Hematopoietic multipotent progenitor cell treated with erythropoietin and hydrocortisone succinate and interleukin-3 and kit ligand, for 8 days (in vitro differentiated cells): ENCODE data around the gene RASGEF1C.

Experiments used
- DNase-seq: peaks from one replicate; pipeline ENCODE4 v3.0.0-alpha.2; 2015

RASGEF1C gene

DNA sequence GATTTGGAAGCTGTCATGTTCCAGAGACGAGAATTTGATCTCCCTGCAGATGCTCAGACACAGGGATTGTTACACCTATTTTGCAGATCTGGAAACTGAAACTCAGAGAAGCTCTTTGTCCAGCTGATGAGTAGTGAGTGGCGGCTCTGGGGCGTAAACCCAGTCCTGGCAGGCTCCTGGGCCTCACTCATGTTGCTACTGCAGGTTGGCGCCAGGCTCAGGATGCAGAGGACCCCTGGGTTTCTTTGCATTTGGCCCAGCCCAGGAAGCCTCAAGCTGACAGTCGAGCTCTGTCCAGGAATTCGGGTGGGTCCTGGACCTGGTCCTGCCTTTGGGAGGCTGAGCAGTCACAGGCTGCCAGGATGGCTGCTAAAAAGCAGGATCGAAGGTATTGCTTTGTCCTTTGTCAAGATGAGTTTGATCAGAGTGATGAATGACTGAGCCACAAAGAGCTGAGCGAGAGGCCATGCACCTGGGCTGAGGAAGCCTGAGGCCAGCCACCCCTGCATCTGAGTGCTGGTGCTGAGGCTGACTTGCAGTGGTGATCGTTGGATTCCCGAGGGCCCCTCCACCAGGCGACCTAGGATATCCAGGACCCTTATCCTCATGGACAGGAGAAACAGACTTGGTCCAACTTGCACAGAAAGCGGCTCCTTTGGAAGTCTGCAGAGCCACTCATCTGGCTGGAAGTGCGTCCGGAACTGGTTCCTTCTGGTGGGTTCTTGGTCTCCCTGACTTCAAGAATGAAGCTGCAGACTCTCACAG lies 129.1 kb downstream of the RASGEF1C start:
- no peak for DNase-seq

DNA sequence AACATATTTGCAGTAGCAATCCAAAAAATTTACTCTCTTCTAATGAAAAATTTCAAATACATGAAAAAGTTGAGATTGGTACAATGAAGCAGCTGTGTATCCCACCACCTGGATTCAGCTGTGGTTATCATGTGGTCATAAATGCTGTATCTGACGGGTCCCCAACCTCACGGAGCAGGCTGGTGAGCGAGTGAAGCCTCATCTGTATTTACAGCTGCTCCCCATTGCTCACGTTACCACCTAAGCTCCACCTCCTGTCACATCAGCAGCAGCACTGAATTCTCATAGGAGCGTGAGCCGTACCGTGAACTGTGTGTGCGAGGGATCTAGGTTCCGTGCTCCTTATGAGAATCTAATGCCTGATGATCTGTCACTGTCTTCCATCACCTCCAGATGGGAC lies 130.7 kb downstream of the RASGEF1C start:
- no peak for DNase-seq

GRCh38 chr5:180077594-180078284 lies 131.3 kb downstream of the RASGEF1C start:
- no peak for DNase-seq

DNA sequence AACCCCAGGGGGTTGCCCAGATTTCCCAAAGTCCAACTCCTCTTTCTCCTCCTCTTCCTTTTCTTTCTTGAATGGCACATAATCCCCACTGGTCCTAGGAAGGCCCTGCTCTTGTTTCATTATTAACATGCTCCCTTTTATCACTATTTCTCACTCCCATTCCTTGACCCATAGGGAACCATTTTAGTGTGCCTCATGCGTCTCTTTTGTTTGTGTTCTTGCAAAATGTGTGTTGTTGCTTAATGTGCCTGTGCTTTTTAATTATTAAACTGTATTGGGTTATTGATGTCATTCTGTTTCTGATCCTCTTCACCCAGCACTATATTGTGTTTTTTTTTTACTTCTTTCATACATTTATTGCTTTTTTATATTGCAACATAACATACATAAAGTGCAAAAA lies 133.3 kb downstream of the RASGEF1C start:
- no peak for DNase-seq

DNA sequence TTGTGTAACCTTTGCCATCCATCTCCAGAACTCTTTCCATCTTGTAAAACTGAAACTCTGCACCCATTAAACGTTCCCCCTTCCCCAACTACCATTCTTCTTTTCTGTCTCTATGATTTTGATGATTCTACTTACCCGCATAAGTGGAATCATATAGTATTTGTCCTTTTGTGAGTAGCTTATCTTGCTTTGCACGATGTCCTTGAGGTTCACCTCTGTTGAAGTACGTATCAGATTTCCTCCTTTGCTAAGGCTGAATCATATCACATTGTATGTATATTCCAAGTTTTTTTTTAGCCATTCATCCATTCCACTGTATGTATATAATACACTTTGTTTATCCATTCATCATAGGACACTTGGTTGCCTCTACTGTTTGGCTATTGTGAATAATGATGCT lies 134.5 kb downstream of the RASGEF1C start:
- DNase-seq: no peak

GRCh38 chr5:180072556-180072955 lies 136.5 kb downstream of the RASGEF1C start:
- DNase-seq: no peak

- DNase-seq: no peak
Observed at GRCh38 chr5:180072256-180072548, 136.8 kb downstream of the RASGEF1C start.

DNA sequence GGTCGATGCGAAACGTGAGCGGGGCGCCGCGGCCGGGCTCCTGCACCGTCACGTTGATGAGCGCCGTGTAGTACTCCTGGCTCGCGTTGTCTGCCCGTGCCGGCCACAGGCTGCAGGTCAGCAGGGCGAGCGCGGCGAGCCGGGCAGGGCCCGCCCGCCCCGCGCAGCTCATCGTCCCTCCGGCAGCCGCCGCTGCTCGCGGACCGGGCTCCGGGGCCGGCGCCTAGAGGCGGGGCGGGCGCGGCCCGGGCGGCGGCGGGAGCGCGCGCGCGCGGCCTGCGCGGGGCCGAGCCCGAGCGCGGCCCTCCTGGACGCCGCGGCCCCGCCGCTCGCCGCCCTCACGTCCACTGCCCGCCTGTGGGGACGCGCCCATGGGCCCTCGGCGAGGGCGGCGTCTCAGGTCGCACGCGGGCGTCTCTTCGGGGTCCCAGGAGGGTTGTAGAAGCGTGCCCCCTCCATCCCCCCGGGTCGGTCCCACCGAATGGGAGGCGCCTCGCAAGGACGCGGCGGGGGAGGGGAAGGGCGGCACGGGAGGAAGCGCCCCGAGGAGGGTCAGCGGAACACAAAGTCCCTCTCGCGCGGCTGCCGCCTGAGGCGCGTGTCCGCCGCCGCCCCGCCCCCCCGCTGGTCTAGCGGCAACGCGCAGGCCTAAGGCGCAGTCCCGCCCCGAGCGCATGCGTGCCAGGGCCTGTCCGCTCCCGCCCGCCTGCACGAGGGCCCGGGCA lies 137.3 kb downstream of the RASGEF1C start, which contains the start of gene RNF130:
Gene RNF130, minus strand, starts transcription at position 229 of the 725 bp plus-strand sequence. Its CDS starts 57 bp downstream, at position 172.
- peak; percentile 89 for DNase-seq

DNA sequence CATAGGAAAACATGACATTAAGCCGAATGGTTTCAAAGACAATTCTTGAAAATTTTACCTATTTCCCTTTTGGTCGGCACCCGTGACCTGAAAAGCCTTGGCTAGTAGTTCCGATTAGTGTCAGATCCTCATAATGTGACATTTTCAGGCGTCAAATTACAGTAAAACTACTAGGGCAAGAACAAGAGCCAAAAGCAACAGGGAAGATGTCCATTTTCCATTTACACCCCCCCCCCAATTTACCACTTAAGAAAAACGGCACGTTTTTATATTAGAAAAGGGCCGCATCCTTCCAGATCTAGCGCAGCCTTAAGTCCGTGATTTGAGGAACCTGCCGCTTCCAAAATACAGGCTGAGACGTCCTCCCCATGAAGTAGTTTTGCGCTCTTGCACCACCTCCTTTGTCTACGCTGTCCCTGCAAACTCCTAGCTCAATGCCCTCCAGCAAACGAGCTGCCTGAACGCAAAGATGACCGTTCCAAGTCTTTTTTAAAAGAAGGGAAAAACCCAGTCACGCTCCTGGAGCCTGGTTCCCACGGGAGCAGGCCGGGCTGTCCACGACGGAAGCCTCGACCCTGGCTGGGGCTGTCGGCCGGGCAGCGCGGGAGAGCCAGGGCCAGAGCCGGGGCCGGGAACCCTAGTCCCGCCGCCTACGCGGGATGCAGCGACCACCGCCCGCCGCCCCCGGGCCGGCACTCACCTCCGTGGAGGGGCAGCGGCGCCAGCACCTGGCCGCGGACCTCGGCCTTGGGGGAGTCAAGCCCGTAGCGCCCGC lies 138.1 kb downstream of the RASGEF1C start:
- peak; percentile 41 for DNase-seq

DNA sequence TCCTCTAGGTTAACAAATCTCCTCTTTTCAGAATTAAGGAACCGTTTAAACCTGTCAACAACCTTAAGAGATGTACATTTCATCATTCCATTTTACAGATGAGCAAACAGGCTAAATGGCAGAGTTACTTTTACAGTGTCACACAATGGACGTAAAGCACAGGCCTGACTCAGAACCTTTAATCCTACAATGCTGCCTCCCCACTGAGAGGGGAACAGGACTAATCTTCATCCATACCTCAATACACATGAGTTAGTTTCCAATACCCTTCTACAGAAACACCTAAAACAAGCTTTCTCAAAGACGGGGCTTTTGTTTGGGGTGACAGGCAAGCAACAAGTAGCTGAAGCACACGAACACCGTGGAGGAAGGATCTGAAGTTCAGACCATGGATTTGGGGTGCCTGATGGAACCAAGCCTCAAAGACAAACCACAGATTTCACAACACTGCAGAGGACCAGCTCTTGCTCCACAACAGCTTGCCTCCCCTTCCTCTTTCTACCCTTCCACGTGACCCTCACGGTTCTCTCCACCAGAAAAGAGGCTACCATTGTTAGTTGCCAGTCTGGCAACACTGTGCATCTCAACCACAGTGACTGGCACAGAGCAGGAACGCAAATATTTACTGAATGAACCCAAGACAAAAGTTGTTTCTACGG lies 139.3 kb downstream of the RASGEF1C start:
- peak; percentile 58 for DNase-seq

- DNase-seq: no peak
Observed at GRCh38 chr5:180068519-180069090, 140.4 kb downstream of the RASGEF1C start.

GRCh38 chr5:180067986-180068385 lies 141.0 kb downstream of the RASGEF1C start:
- DNase-seq: peak; percentile 41

GRCh38 chr5:180060192-180060591 lies 148.8 kb downstream of the RASGEF1C start:
- DNase-seq: no peak

DNA sequence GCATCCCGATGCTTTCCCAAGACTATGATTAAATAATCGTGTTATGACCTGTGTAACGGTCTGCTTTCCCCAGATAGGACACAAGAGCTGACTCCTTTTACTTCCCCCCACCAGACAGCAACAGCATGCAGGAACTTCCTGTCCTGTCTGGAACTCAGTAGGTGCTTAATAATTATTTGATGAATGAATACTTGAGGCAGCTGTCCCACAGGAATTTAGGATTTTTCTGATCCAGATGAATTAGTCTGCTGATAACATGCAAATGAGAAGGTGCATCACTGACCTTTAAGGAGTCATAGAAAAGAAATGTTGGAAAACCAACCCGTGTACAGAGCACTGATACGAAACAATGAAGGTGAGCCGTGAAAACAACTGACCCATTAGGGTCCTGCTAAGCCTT lies 149.7 kb downstream of the RASGEF1C start:
- no peak for DNase-seq

DNA sequence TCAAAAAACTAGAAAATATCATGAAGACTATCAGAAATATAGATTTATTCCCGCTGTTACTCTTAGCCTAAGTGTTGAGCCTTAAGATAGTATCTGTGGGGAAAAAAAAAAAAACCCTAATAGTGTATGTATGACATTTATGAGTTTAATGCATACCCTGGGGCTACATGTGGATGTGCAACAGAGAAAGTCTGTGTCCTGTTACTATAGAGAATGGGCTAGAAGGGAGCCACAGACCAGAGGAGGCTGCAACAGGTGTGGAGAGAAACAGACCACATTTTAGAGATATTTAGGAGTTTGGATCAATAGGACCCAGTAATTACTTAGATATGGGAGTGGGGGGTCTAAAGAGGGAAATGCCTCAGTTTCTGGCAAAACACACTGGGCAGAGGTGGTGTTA lies 152.9 kb downstream of the RASGEF1C start:
- no peak for DNase-seq

GRCh38 chr5:180054226-180054625 lies 154.8 kb downstream of the RASGEF1C start:
- DNase-seq: no peak

DNA sequence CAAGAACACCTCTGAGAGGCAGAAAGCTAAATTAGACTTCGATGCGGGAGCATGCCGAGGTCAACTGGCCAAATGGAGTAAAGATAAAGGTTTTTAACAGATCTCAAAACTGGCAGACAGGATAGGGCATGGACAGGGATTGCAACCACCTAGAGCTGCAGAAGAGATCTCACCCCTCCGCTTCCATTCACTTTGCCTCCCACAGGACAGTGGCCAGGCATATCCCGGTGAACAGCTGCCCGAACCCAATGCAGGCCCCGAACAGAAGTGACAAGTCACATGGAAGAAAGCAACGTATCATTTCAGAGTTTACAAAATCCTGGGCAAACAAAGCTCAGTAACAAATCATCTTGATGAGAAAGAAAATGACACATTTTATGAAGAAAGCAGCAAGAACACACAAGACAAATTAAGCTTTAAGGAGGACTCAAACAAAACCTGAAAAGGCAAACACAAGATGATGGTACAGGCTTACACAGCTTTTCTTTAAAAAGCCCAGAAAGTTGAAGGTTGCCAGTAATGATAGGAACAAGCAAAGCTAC lies 155.9 kb downstream of the RASGEF1C start:
- no peak for DNase-seq

GRCh38 chr5:180052211-180052818 lies 156.7 kb downstream of the RASGEF1C start:
- no peak for DNase-seq
